Caco-2 (cell line): ENCODE measurements around the gene ADARB2. TPM values are rescaled to one million over a fixed set of nuclear protein-coding genes. Genes with fewer than 3 reads are reported as not detected.

Source experiments
- BruUV-seq: library from RNA; stranded (reverse); fragments of 400-500 nt; replicated peaks from 2 replicates; lab custom pipeline; 2021; lab: Mats Ljungman, UMichigan
- CTCF ChIA-PET: fragments of 300-600 bp; sonication (Branson Sonifier 250); formaldehyde crosslinking; loops from one replicate; lab custom pipeline; 2022; ENCODE audit warnings: antibody characterized with exemption; lab: Charles Lee
- POLR2A ChIA-PET: fragments of 300-600 bp; sonication (Branson Sonifier 250); formaldehyde crosslinking; loops from one replicate; lab custom pipeline; 2022; ENCODE audit warnings: antibody characterized with exemption; lab: Charles Lee
- DNase-seq, 2 experiments: peaks; one replicate each; pipeline versions ENCODE4 v3.0.0 to v3.0.0-alpha.2; 2020 to 2022
- H3K27me3 ChIP-seq: replicated peaks from 2 replicates; pipeline ENCODE4 v1.6.0; 2011; ENCODE audit warnings: low read length; ENCODE audit not compliant: control insufficient read depth, insufficient read depth
- H3K36me3 ChIP-seq: 2 replicates; pipeline ENCODE4 v1.5.1; 2011; ENCODE audit warnings: low read length; ENCODE audit not compliant: control insufficient read depth, insufficient read depth
- H3K4me1 ChIP-seq: fragments of 250-450 bp; sonication (Bioruptor Pico); 2 replicates; pipeline ENCODE4 v1.5.1; 2020; ENCODE audit warnings: mild to moderate bottlenecking
- H3K4me3 ChIP-seq: 2 replicates; pipeline ENCODE4 v1.5.1; 2011; ENCODE audit warnings: low read depth, mild to moderate bottlenecking, control low read depth, low read length
- H3K9me3 ChIP-seq: fragments of 250-450 bp; sonication (Bioruptor Pico); 2 replicates; pipeline ENCODE4 v1.5.1; 2020; ENCODE audit warnings: mild to moderate bottlenecking, moderate library complexity
- H3K27ac Mint-ChIP-seq: one replicate; pipeline ENCODE4 v1.8.0; 2022; ENCODE audit warnings: mixed read lengths; ENCODE audit not compliant: unreplicated experiment
- H3K27me3 Mint-ChIP-seq: one replicate; pipeline ENCODE4 v1.8.0; 2022; ENCODE audit warnings: mixed read lengths; ENCODE audit not compliant: insufficient read depth, unreplicated experiment
- H3K36me3 Mint-ChIP-seq: one replicate; pipeline ENCODE4 v1.8.0; 2022; ENCODE audit warnings: mild to moderate bottlenecking, mixed read lengths; ENCODE audit not compliant: insufficient read depth, unreplicated experiment
- H3K4me1 Mint-ChIP-seq: one replicate; pipeline ENCODE4 v1.8.0; 2022; ENCODE audit warnings: low read depth, mixed read lengths; ENCODE audit not compliant: unreplicated experiment
- H3K4me3 Mint-ChIP-seq: one replicate; pipeline ENCODE4 v1.8.0; 2022; ENCODE audit warnings: mild to moderate bottlenecking, moderate library complexity, mixed read lengths; ENCODE audit not compliant: unreplicated experiment
- H3K9me3 Mint-ChIP-seq: one replicate; pipeline ENCODE4 v1.8.0; 2022; ENCODE audit warnings: mixed read lengths; ENCODE audit not compliant: unreplicated experiment
- intact Hi-C: fragments of 100-400 bp; cut with micrococcal nuclease; formaldehyde crosslinking; loops from one replicate; pipeline ENCODE4 v1.10.0; 2022; ENCODE audit not compliant: unreplicated experiment
- total RNA-seq: library from RNA; stranded (reverse); gene quantifications from 2 replicates; pipeline ENCODE4 v1.2.3, GENCODE V29; 2022
- TF ChIP-seq, protein P1 (sequence below), 2 experiments: fragments of 200-600 bp in 1 of 2; IDR thresholded peaks; 1 replicate in 1 of 2; 2 replicates in 1 of 2; pipeline versions ENCODE4 v1.5.1 to v1.8.0; 2011 to 2022; ENCODE audit warnings: antibody characterized with exemption in 1 of 2, control low read depth in 1 of 2, inconsistent platforms in 1 of 2, low read depth in 1 of 2, low read length in 1 of 2, mild to moderate bottlenecking in 1 of 2, moderate library complexity in 1 of 2; ENCODE audit not compliant: insufficient read depth in 1 of 2, severe bottlenecking in 1 of 2, unreplicated experiment in 1 of 2

The ADARB2 gene
- total RNA-seq, 1 experiment from 2014 or later: 0.27 TPM

DNA sequence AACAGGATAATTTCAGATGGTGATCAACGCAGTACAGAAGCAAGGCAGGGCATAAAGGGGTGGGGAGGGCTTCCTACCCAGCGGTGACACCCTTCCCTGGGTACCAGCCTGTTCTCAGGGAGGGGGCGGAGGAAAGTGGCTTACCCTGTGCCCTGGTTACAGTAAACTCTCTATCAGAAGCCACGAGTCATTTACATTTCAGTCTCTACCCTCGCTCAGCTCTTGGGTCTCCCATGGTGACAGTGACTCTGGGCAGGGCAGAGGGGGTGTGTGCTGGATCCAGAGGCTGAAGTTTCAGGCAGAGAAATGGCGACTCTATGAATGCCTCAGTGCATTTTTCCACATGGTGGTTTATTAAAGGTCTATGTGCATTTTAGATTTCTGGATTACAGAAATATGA, 107.0 kb downstream of the ADARB2 start:
- H3K4me3 Mint-ChIP-seq: no peak overlapping the region
- H3K36me3 ChIP-seq: no peaks in the 10 kb centered on the region
- H3K36me3 Mint-ChIP-seq: no peaks in the 10 kb centered on the region
- no peaks in the 10 kb centered on the region; the same call in 1 of the 2 replicates for H3K27me3 ChIP-seq
- H3K27me3 Mint-ChIP-seq: peaks cover 17% of the 10 kb centered on the region
- H3K4me3 ChIP-seq: no peak overlapping the region
- peaks cover 5% of the 10 kb centered on the region; the same call in 1 of the 2 replicates for H3K9me3 ChIP-seq
- DNase-seq: no peak
- TF ChIP-seq, protein P1, sequence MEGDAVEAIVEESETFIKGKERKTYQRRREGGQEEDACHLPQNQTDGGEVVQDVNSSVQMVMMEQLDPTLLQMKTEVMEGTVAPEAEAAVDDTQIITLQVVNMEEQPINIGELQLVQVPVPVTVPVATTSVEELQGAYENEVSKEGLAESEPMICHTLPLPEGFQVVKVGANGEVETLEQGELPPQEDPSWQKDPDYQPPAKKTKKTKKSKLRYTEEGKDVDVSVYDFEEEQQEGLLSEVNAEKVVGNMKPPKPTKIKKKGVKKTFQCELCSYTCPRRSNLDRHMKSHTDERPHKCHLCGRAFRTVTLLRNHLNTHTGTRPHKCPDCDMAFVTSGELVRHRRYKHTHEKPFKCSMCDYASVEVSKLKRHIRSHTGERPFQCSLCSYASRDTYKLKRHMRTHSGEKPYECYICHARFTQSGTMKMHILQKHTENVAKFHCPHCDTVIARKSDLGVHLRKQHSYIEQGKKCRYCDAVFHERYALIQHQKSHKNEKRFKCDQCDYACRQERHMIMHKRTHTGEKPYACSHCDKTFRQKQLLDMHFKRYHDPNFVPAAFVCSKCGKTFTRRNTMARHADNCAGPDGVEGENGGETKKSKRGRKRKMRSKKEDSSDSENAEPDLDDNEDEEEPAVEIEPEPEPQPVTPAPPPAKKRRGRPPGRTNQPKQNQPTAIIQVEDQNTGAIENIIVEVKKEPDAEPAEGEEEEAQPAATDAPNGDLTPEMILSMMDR (IDR thresholded peaks at IDR 0.05; ENCODE audit: insufficient read depth in 1 of 2, low read depth in 1 of 2, low read length in 1 of 2, severe bottlenecking in 1 of 2, unreplicated experiment in 1 of 2): no peak
- POLR2A ChIA-PET: no interaction called here
- no peaks in the 10 kb centered on the region for H3K9me3 Mint-ChIP-seq
- no TSS peak for BruUV-seq
- no peak overlapping the region for H3K27ac Mint-ChIP-seq
- intact Hi-C loops: no loop called here
- no peaks in the 10 kb centered on the region for H3K4me1 ChIP-seq
- CTCF ChIA-PET: no interaction called here
- no peaks in the 10 kb centered on the region for H3K4me1 Mint-ChIP-seq

DNA sequence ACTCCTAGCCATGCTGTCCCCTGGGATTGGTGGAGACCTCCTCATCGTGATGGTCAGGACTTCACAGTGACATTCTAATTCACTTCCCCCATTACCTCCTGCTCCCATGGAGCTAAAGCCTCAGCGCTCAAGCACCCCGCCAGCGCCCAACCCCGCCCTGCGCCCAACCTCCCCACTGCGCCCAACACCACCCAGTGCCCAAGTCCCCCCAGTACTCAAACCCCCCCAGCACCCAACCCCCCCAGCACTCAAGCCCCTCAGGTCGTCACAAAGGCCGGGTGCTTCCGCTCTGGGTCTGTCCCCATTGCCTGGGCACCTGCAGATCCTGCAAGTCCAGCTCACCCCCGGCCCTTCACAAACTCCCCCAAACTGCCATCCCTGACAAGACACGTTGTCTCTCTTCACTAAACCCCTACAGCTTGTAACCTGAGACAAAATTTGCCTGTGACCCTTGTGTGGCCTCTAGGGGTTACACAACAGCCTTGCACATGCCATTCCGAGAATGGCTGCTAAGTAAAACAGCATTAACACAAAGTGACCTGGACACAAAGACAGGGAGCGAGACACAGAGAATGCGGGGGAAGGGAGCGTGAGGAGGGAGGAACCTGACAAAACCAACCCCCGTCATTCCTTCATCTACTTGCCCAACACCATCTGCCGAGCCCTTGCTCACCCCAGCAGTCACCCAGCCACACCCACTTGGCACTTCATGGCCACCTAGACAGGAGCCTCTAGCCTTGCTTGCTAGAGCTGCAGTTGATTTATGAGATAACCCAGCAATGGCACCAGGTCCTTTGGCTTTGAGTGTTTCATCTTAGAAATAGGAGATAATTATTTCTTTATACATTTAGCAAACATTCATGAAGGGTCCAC, 107.8 kb downstream of the ADARB2 start:
- Mint-ChIP-seq H3K27ac (no peak overlapping the region), H3K36me3 (no peaks in the 10 kb centered on the region), H3K27me3 (peaks cover 17% of the 10 kb centered on the region), H3K4me3 (no peak overlapping the region), H3K9me3 (no peaks in the 10 kb centered on the region), H3K4me1 (no peaks in the 10 kb centered on the region)
- BruUV-seq: no TSS peak
- Histone ChIP-seq H3K27me3 (no peaks in the 10 kb centered on the region; the same call in 1 of the 2 replicates), H3K4me1 (no peaks in the 10 kb centered on the region), H3K4me3 (no peak overlapping the region), H3K9me3 (peaks cover under 1% of the 10 kb centered on the region; the same call in 1 of the 2 replicates), H3K36me3 (no peaks in the 10 kb centered on the region)
- POLR2A ChIA-PET: no interaction called here
- intact Hi-C loops: no loop called here
- DNase-seq: no peak
- TF ChIP-seq, protein P1 (IDR thresholded peaks at IDR 0.05; ENCODE audit: insufficient read depth in 1 of 2, low read depth in 1 of 2, low read length in 1 of 2, severe bottlenecking in 1 of 2, unreplicated experiment in 1 of 2): no peak
- CTCF ChIA-PET: no interaction called here

DNA sequence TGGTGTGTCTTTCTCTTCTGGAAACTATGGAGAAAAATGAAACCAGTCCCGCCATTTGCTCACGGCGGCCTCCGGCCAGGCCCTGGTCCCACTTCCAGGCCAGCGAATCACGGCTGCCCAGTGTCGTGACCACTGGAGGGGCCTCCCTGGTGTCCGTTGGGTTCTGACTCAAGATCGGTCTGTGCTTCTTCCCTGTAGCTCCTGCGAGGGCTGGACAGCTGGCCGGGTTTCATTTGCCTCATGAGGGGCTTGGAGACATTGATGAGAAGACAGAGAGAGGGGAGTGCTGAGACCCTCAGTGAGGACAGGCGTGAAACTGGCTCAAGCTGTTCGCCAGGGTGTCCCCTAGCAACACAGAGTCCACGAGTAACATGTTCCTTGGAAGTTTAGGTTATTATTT, 108.6 kb downstream of the ADARB2 start:
- H3K4me1 Mint-ChIP-seq: no peaks in the 10 kb centered on the region
- ChIA-PET CTCF (no interaction called here), POLR2A (no interaction called here)
- Histone ChIP-seq H3K4me3 (no peak overlapping the region), H3K27me3 (no peaks in the 10 kb centered on the region; the same call in 1 of the 2 replicates), H3K36me3 (no peaks in the 10 kb centered on the region), H3K4me1 (no peaks in the 10 kb centered on the region), H3K9me3 (no peaks in the 10 kb centered on the region)
- H3K27ac Mint-ChIP-seq: no peak overlapping the region
- H3K4me3 Mint-ChIP-seq: no peak overlapping the region
- H3K9me3 Mint-ChIP-seq: no peaks in the 10 kb centered on the region
- no peaks in the 10 kb centered on the region for H3K36me3 Mint-ChIP-seq
- DNase-seq: no peak
- intact Hi-C loops: no loop called here
- BruUV-seq: no TSS peak
- TF ChIP-seq, protein P1 (IDR thresholded peaks at IDR 0.05; ENCODE audit: insufficient read depth in 1 of 2, low read depth in 1 of 2, low read length in 1 of 2, severe bottlenecking in 1 of 2, unreplicated experiment in 1 of 2): no peak
- H3K27me3 Mint-ChIP-seq: peaks cover 19% of the 10 kb centered on the region
